ENCODE measurements around the gene COG6.

COG6 gene

GRCh38 chr13:39655569-39656324 is at the start of gene COG6:
Gene COG6 (plus strand): TSS chr13:39655662. CDS start chr13:39655727, 65 bp downstream.
- FAIRE-seq (no peak), DNase-seq (ENCODE audit: insufficient read length, low spot score) (peak; percentile 56)
- TF ChIP-seq POLR2A (IDR thresholded peaks at IDR 0.05; ENCODE audit: low read depth, low read length): peak; percentile 88

GRCh38 chr13:39605677-39606320 is 49.7 kb upstream of the COG6 start:
- FAIRE-seq (no peak), DNase-seq (ENCODE audit: insufficient read length, low spot score) (no peak)
- no peak for TF ChIP-seq POLR2A (IDR thresholded peaks at IDR 0.05; ENCODE audit: low read depth, low read length)

- no peak for DNase-seq (ENCODE audit: insufficient read length, low spot score)
- no peak for TF ChIP-seq POLR2A (IDR thresholded peaks at IDR 0.05; ENCODE audit: low read depth, low read length)
- FAIRE-seq: no peak
Observed at GRCh38 chr13:39607876-39608275, 47.6 kb upstream of the COG6 start.

- FAIRE-seq (no peak), DNase-seq (ENCODE audit: insufficient read length, low spot score) (no peak)
- TF ChIP-seq POLR2A (IDR thresholded peaks at IDR 0.05; ENCODE audit: low read depth, low read length): no peak
Observed at GRCh38 chr13:39612023-39612637, 43.3 kb upstream of the COG6 start.

- DNase-seq (ENCODE audit: insufficient read length, low spot score) (peak; percentile 11), FAIRE-seq (no peak)
- no peak for TF ChIP-seq POLR2A (IDR thresholded peaks at IDR 0.05; ENCODE audit: low read depth, low read length)
Observed at GRCh38 chr13:39616087-39616694, 39.3 kb upstream of the COG6 start.

GRCh38 chr13:39618561-39618960 is 36.9 kb upstream of the COG6 start:
- FAIRE-seq: no peak
- TF ChIP-seq POLR2A (IDR thresholded peaks at IDR 0.05; ENCODE audit: low read depth, low read length): no peak
- DNase-seq (ENCODE audit: insufficient read length, low spot score): no peak

GRCh38 chr13:39623466-39623865 is 32.0 kb upstream of the COG6 start:
- TF ChIP-seq POLR2A (IDR thresholded peaks at IDR 0.05; ENCODE audit: low read depth, low read length): no peak
- DNase-seq (ENCODE audit: insufficient read length, low spot score) (no peak), FAIRE-seq (no peak)

- no peak for DNase-seq (ENCODE audit: insufficient read length, low spot score)
- no peak for FAIRE-seq
- TF ChIP-seq POLR2A (IDR thresholded peaks at IDR 0.05; ENCODE audit: low read depth, low read length): no peak
Observed at GRCh38 chr13:39631307-39631706, 24.2 kb upstream of the COG6 start.

- TF ChIP-seq POLR2A (IDR thresholded peaks at IDR 0.05; ENCODE audit: low read depth, low read length): no peak
- no peak for FAIRE-seq
- no peak for DNase-seq (ENCODE audit: insufficient read length, low spot score)
Observed at GRCh38 chr13:39632994-39633393, 22.5 kb upstream of the COG6 start.

- no peak for FAIRE-seq
- no peak for TF ChIP-seq POLR2A (IDR thresholded peaks at IDR 0.05; ENCODE audit: low read depth, low read length)
- DNase-seq (ENCODE audit: insufficient read length, low spot score): no peak
Observed at GRCh38 chr13:39635564-39635963, 19.9 kb upstream of the COG6 start.

GRCh38 chr13:39637890-39638289 is 17.6 kb upstream of the COG6 start:
- TF ChIP-seq POLR2A (IDR thresholded peaks at IDR 0.05; ENCODE audit: low read depth, low read length): no peak
- DNase-seq (ENCODE audit: insufficient read length, low spot score): no peak
- FAIRE-seq: no peak

GRCh38 chr13:39641645-39642044 is 13.8 kb upstream of the COG6 start:
- TF ChIP-seq POLR2A (IDR thresholded peaks at IDR 0.05; ENCODE audit: low read depth, low read length): no peak
- FAIRE-seq (no peak), DNase-seq (ENCODE audit: insufficient read length, low spot score) (no peak)

- DNase-seq (ENCODE audit: insufficient read length, low spot score) (no peak), FAIRE-seq (no peak)
- no peak for TF ChIP-seq POLR2A (IDR thresholded peaks at IDR 0.05; ENCODE audit: low read depth, low read length)
Observed at GRCh38 chr13:39646122-39646521, 9.3 kb upstream of the COG6 start.

- DNase-seq (ENCODE audit: insufficient read length, low spot score): no peak
- TF ChIP-seq POLR2A (IDR thresholded peaks at IDR 0.05; ENCODE audit: low read depth, low read length): no peak
- FAIRE-seq: no peak
Observed at GRCh38 chr13:39655041-39655568, 357 bp upstream of the COG6 start.

Measured in H54 (cell line).